GM23248 (cell line): ENCODE measurements around the gene UBE2N. TPM values are rescaled to one million over a fixed set of nuclear protein-coding genes. Genes with fewer than 3 reads are reported as not detected.
"Not testable (repeated sequence)": the region's sequence is repeated elsewhere in the genome, so short reads cannot be mapped to it uniquely, and the experiment has no call there.

Experiments
- DNase-seq: peaks from one replicate; pipeline ENCODE4 v3.0.0-alpha.2; 2015
- H2AFZ ChIP-seq: fragments of 200-600 bp; sonication (generic); 2 replicates; pipeline ENCODE4 v1.6.1; 2016; ENCODE audit warnings: antibody characterized with exemption
- H3F3A ChIP-seq: fragments of 200-600 bp; sonication (generic); 2 replicates; pipeline ENCODE4 v1.6.1; 2016; ENCODE audit warnings: mild to moderate bottlenecking, antibody characterized with exemption, mixed run types; ENCODE audit not compliant: insufficient read depth
- H3K27ac ChIP-seq: fragments of 200-600 bp; sonication (generic); 2 replicates; pipeline ENCODE4 v1.5.1; 2016; ENCODE audit warnings: mild to moderate bottlenecking
- H3K27me3 ChIP-seq: fragments of 200-600 bp; sonication (generic); replicated peaks from 2 replicates; pipeline ENCODE4 v1.6.1; 2016; ENCODE audit warnings: mild to moderate bottlenecking; ENCODE audit not compliant: insufficient read depth
- H3K36me3 ChIP-seq: fragments of 200-600 bp; sonication (generic); 2 replicates; pipeline ENCODE4 v1.6.1; 2016; ENCODE audit warnings: low read depth, mild to moderate bottlenecking
- H3K4me1 ChIP-seq: fragments of 200-600 bp; sonication (generic); 2 replicates; pipeline ENCODE4 v1.6.1; 2016; ENCODE audit warnings: mild to moderate bottlenecking; ENCODE audit not compliant: insufficient read depth
- H3K4me2 ChIP-seq: fragments of 200-600 bp; sonication (generic); one replicate; pipeline ENCODE4 v1.6.1; 2016; ENCODE audit warnings: mild to moderate bottlenecking; ENCODE audit not compliant: unreplicated experiment
- H3K4me3 ChIP-seq: fragments of 200-600 bp; sonication (generic); 2 replicates; pipeline ENCODE4 v1.5.1; 2016; ENCODE audit warnings: mild to moderate bottlenecking
- H3K79me2 ChIP-seq: fragments of 200-600 bp; sonication (generic); 2 replicates; pipeline ENCODE4 v1.6.1; 2016; ENCODE audit warnings: mild to moderate bottlenecking; ENCODE audit not compliant: insufficient read depth
- H3K9ac ChIP-seq: fragments of 200-600 bp; sonication (generic); 2 replicates; pipeline ENCODE4 v1.6.1; 2016; ENCODE audit warnings: mild to moderate bottlenecking
- H3K9me2 ChIP-seq: fragments of 200-600 bp; sonication (generic); 2 replicates; pipeline ENCODE4 v1.6.1; 2016; ENCODE audit warnings: mixed run types, mild to moderate bottlenecking, moderate library complexity; ENCODE audit not compliant: insufficient read depth
- H3K9me3 ChIP-seq: fragments of 200-600 bp; sonication (generic); one replicate; pipeline ENCODE4 v1.6.1; 2017; ENCODE audit warnings: low read depth
- H4K20me1 ChIP-seq: fragments of 200-600 bp; sonication (generic); 2 replicates; pipeline ENCODE4 v1.6.0; 2016; ENCODE audit not compliant: insufficient read depth
- EZH2 ChIP-seq: fragments of 200-600 bp; sonication (generic); IDR thresholded peaks from 2 replicates; pipeline ENCODE4 v1.6.1; 2018; ENCODE audit warnings: antibody characterized with exemption, mild to moderate bottlenecking; ENCODE audit not compliant: insufficient read depth, poor library complexity, severe bottlenecking
- EZH2phosphoT487 ChIP-seq: fragments of 200-600 bp; sonication (generic); IDR thresholded peaks from 2 replicates; pipeline ENCODE4 v1.6.1; 2018; ENCODE audit warnings: antibody characterized with exemption, moderate library complexity, mild to moderate bottlenecking, low read depth; ENCODE audit not compliant: insufficient read depth
- WGBS, 2 experiments: methylation state at CpG; one replicate each; pipeline ENCODE4 v1.1.6; 2015 to 2017; ENCODE audit warnings: low lambda C conversion rate in 2 of 2, low coverage in 1 of 2; ENCODE audit errors: missing lambda C conversion rate in 2 of 2; 5-methylcytosine and 5-hydroxymethylcytosine counted together
- in situ Hi-C: fragments of 300-500 bp; cut with MboI; formaldehyde crosslinking; loops from 2 replicates; pipeline ENCODE4 v1.15.0; 2020
- polyA plus RNA-seq: library from polyadenylated mRNA; unstranded; fragments of >200 nt; fragmentation: Nextera tagmentation; extraction: Ambion mirVana; gene quantifications from 2 replicates; pipeline ENCODE4 v1.2.1, GENCODE V29; 2016
- total RNA-seq: library from RNA; depleted of rRNA; stranded (reverse); fragments of >200 nt; shearing (Covaris generic); gene quantifications from 2 replicates; pipeline ENCODE4 v1.2.3, GENCODE V29; 2014

The UBE2N gene
- total and polyA plus RNA-seq, 2 experiments from 2014 or later, result 104 to 175 TPM

DNA sequence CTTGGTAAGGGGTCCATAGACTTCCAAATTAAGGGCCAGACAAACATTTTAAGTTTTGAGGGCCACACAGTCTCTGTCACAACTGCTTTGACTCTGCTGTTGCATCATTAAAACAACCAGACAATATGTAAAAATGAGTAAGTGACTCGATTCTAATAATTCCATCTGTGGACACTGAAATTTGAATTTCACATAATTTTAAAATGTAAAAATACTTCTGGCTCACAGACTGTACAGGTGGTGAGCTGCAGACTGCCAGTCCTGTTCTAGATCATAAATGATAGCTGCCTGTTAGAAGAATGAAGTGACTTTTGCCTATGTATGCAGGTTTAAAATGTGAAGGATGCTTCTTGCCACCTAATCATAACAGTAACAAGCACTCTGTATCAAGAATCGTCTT is 48.3 kb downstream of the UBE2N start:
- H3K9ac ChIP-seq, result no peak overlapping the region
- H3K9me2 ChIP-seq, result no peaks in the 10 kb centered on the region
- peaks cover 8% of the 10 kb centered on the region for H3F3A ChIP-seq
- H3K4me3 ChIP-seq, result no peak overlapping the region
- peaks cover 13% of the 10 kb centered on the region; the same call in 1 of the 2 replicates for H3K36me3 ChIP-seq
- in situ Hi-C loops, result loop anchor here (10.0 kb wide), 1 partner anchor 409 kb away; no protein-coding TSS in a partner anchor
- peaks cover 2% of the 10 kb centered on the region; the same call in 1 of the 2 replicates for H3K4me1 ChIP-seq
- no peak for DNase-seq
- TF ChIP-seq EZH2, result no peak
- TF ChIP-seq EZH2phosphoT487, result no peak
- WGBS, 2 experiments, result 55 to 56% methylated on average over 2 of the region's 2 CpGs
- peaks cover 91% of the 10 kb centered on the region for H3K79me2 ChIP-seq
- no peaks in the 10 kb centered on the region for H3K27me3 ChIP-seq
- no peak overlapping the region for H2AFZ ChIP-seq
- no peaks in the 10 kb centered on the region for H3K9me3 ChIP-seq
- H3K4me2 ChIP-seq, result no peak overlapping the region
- no peak overlapping the region for H3K27ac ChIP-seq
- 0 out of 2 replicates have a peak, but pooled peaks cover 6% of the 10 kb centered on the region for H4K20me1 ChIP-seq

DNA sequence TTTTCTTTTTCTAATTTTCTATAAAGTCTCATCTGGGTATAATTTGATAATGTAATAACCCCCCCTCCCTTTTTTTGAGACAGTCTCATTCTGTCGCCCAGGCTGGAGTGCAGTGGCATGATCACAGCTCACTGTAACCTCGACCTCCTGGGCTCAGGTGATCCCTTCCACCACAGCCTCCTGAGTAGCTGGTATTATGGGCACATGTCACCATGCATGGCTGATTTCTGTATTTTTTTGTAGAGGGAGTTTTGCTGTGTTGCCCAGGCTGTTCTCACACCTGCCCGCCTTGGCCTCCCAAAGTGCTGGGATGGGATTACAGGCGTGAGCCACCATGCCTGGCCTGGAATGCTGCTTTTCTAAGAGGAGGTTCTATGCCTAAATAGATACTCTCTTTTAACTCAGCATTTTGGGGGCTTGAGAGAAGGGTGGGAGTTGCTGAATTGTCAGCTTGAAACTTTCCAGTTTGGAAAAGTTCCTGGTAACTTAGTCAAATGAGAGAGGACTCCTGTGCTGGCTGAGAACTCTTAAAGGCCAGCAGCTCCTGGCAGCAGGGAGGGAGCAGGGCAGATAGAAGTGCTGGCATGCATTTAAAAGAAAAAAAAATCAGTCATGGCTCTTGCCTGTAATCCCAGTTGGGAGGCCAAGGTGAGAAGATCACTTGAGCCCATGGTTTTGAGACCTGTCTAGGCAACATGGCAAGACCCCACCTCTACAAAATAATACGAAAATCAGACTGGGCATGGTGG is 51.0 kb downstream of the UBE2N start:
- peaks cover 14% of the 10 kb centered on the region for H3K4me1 ChIP-seq
- no peak overlapping the region for H3K4me2 ChIP-seq
- no peaks in the 10 kb centered on the region for H3K9me2 ChIP-seq
- 0 out of 2 replicates have a peak, but pooled peaks cover 6% of the 10 kb centered on the region for H4K20me1 ChIP-seq
- no peak for TF ChIP-seq EZH2phosphoT487
- TF ChIP-seq EZH2, result no peak
- no peaks in the 10 kb centered on the region for H3K27me3 ChIP-seq
- H3K79me2 ChIP-seq, result peaks cover 93% of the 10 kb centered on the region
- DNase-seq, result no peak
- no peak overlapping the region for H3K9ac ChIP-seq
- H3K4me3 ChIP-seq, result no peak overlapping the region
- no peaks in the 10 kb centered on the region for H3K36me3 ChIP-seq
- no peaks in the 10 kb centered on the region for H3F3A ChIP-seq
- in situ Hi-C loops, result loop anchor here (10.0 kb wide), 1 partner anchor 406 kb away; no protein-coding TSS in a partner anchor
- H2AFZ ChIP-seq, result no peak overlapping the region
- no peak overlapping the region for H3K27ac ChIP-seq
- WGBS, 2 experiments, result 95 to 96% methylated on average over 5 of the region's 5 CpGs
- H3K9me3 ChIP-seq, result no peaks in the 10 kb centered on the region

DNA sequence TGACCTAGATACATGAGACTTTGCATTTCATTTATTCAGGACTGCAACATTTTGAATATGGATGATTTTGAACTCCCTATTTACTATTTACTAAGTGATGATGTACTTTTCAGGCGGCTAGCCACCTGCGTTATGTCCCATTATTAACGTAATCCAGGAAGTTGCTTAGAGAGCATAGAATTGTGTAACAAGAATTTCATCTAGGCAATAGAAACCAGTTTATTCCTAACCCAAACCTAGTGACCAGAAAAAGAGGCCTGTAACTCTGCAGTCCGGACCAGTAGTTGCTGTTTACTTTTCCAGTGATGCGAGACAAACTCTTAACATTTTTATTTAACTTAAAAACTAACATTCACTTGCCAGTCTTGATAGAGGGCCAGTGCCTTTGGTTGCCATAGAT is 51.7 kb downstream of the UBE2N start:
- WGBS, 2 experiments, result 81 to 86% methylated on average over 5 of the region's 5 CpGs
- no peaks in the 10 kb centered on the region for H3K9me3 ChIP-seq
- no peaks in the 10 kb centered on the region for H3K9me2 ChIP-seq
- H3K4me2 ChIP-seq, result no peak overlapping the region
- H2AFZ ChIP-seq, result no peak overlapping the region
- DNase-seq, result no peak
- TF ChIP-seq EZH2phosphoT487 (no peak), EZH2 (no peak)
- no peaks in the 10 kb centered on the region for H3K36me3 ChIP-seq
- H3K9ac ChIP-seq, result no peak overlapping the region
- H3K4me3 ChIP-seq, result no peak overlapping the region
- H4K20me1 ChIP-seq, result 0 out of 2 replicates have a peak, but pooled peaks cover 6% of the 10 kb centered on the region
- H3K4me1 ChIP-seq, result peaks cover 14% of the 10 kb centered on the region
- H3K79me2 ChIP-seq, result peaks cover 93% of the 10 kb centered on the region
- no peaks in the 10 kb centered on the region for H3F3A ChIP-seq
- in situ Hi-C loops, result loop anchor here (10.0 kb wide), 1 partner anchor 405 kb away; no protein-coding TSS in a partner anchor
- H3K27me3 ChIP-seq, result no peaks in the 10 kb centered on the region
- no peak overlapping the region for H3K27ac ChIP-seq

- Histone ChIP-seq H3K9ac (no peak overlapping the region), H4K20me1 (0 out of 2 replicates have a peak, but pooled peaks cover 6% of the 10 kb centered on the region), H2AFZ (no peak overlapping the region), H3K9me2 (no peaks in the 10 kb centered on the region), H3K9me3 (no peaks in the 10 kb centered on the region), H3K4me2 (peak overlapping the region; percentile 47), H3K36me3 (no peaks in the 10 kb centered on the region), H3K79me2 (peaks cover 95% of the 10 kb centered on the region), H3K27me3 (no peaks in the 10 kb centered on the region), H3F3A (no peaks in the 10 kb centered on the region), H3K4me3 (no peak overlapping the region), H3K4me1 (peaks cover 14% of the 10 kb centered on the region), H3K27ac (peak overlapping the region; percentile 49)
- peak; percentile 83 for DNase-seq
- in situ Hi-C loops, result no loop called here
- 46 to 50% methylated on average over 2 of the region's 2 CpGs for WGBS, 2 experiments
- TF ChIP-seq EZH2 (no peak), EZH2phosphoT487 (no peak)
Observed at GRCh38 chr12:93387780-93388179, 54.0 kb downstream of the UBE2N start.

GRCh38 chr12:93381976-93382437 is 59.7 kb downstream of the UBE2N start:
- DNase-seq, H3K9me2 ChIP-seq, H3K4me3 ChIP-seq, H2AFZ ChIP-seq, H3K36me3 ChIP-seq, H3K4me2 ChIP-seq, H4K20me1 ChIP-seq, in situ Hi-C loops, H3K27ac ChIP-seq, H3K27me3 ChIP-seq, H3K9me3 ChIP-seq: not testable (repeated sequence)
- peaks cover 88% of the 10 kb centered on the region for H3K79me2 ChIP-seq
- H3K9ac ChIP-seq, result 0 out of 2 replicates have a peak overlapping the region, but pooled peaks have one; percentile 98
- H3K4me1 ChIP-seq, result peaks cover 21% of the 10 kb centered on the region
- WGBS, 2 experiments, result 91 to 93% methylated on average over 5 of the region's 5 CpGs
- H3F3A ChIP-seq, result peaks cover 42% of the 10 kb centered on the region
